PC-3 (cell line): ENCODE results near the gene MLPH. TPM values are rescaled to one million over a fixed set of nuclear protein-coding genes. Genes with fewer than 3 reads are reported as not detected.
A peak's percentile ranks its signal among the peaks of the same experiment; 100 is the strongest.

Source experiments
- ATAC-seq: fragments of 200-7000 bp; cut with Tn5 transposase; 2 replicates; pipeline ENCODE4 v1.9.1; 2020; ENCODE audit warnings: mild to moderate bottlenecking, moderate library complexity
- BruUV-seq: library from RNA; stranded (reverse); fragments of 400-500 nt; replicated peaks from 2 replicates; lab custom pipeline; 2021; lab: Mats Ljungman, UMichigan
- CTCF ChIA-PET: fragments of 300-600 bp; sonication (Branson Sonifier 250); formaldehyde crosslinking; loops from one replicate; lab custom pipeline; 2022; ENCODE audit warnings: antibody characterized with exemption; lab: Charles Lee
- POLR2A ChIA-PET: fragments of 300-600 bp; sonication (Branson Sonifier 250); formaldehyde crosslinking; loops from one replicate; lab custom pipeline; 2022; ENCODE audit warnings: antibody characterized with exemption; ENCODE audit not compliant: unreplicated experiment; lab: Charles Lee
- DNase-seq: peaks from one replicate; pipeline ENCODE4 v3.0.0-alpha.2; 2015
- H2AFZ ChIP-seq: fragments of 300-600 bp; sonication (generic); 2 replicates; pipeline ENCODE4 v1.6.0; 2016; ENCODE audit warnings: antibody characterized with exemption, low read length
- H3F3A ChIP-seq: fragments of 300-600 bp; sonication (generic); one replicate; pipeline ENCODE4 v1.6.0; 2017; ENCODE audit warnings: antibody characterized with exemption, low read length, control low read depth, mild to moderate bottlenecking; ENCODE audit not compliant: unreplicated experiment
- H3K27ac ChIP-seq: fragments of 300-600 bp; sonication (generic); 2 replicates; pipeline ENCODE4 v1.5.1; 2016; ENCODE audit warnings: mild to moderate bottlenecking, low read length
- H3K27me3 ChIP-seq: fragments of 300-600 bp; sonication (generic); 2 replicates; pipeline ENCODE4 v1.6.1; 2016; ENCODE audit warnings: low read length, mixed read lengths
- H3K36me3 ChIP-seq: fragments of 300-600 bp; sonication (generic); 2 replicates; pipeline ENCODE4 v1.6.1; 2016; ENCODE audit warnings: low read depth, mixed run types, low read length, mixed read lengths
- H3K4me1 ChIP-seq: fragments of 300-600 bp; sonication (generic); 2 replicates; pipeline ENCODE4 v1.5.1; 2016; ENCODE audit warnings: low read length; ENCODE audit not compliant: insufficient read depth
- H3K4me2 ChIP-seq: fragments of 300-600 bp; sonication (generic); 2 replicates; pipeline ENCODE4 v1.6.0; 2016; ENCODE audit warnings: low read length
- H3K4me3 ChIP-seq: fragments of 300-600 bp; sonication (generic); 2 replicates; pipeline ENCODE4 v1.5.1; 2016; ENCODE audit warnings: mild to moderate bottlenecking, low read length, mixed read lengths
- H3K79me2 ChIP-seq: fragments of 300-600 bp; sonication (generic); 2 replicates; pipeline ENCODE4 v1.6.1; 2017; ENCODE audit warnings: low read length, mixed read lengths
- H3K9ac ChIP-seq: fragments of 300-600 bp; sonication (generic); 2 replicates; pipeline ENCODE4 v1.6.0; 2016; ENCODE audit warnings: mild to moderate bottlenecking, low read length
- H3K9me2 ChIP-seq: fragments of 300-600 bp; sonication (generic); replicated peaks from 2 replicates; pipeline ENCODE4 v1.6.1; 2016; ENCODE audit warnings: mixed run types, low read length, mixed read lengths
- H3K9me3 ChIP-seq: fragments of 300-600 bp; sonication (generic); 2 replicates; pipeline ENCODE4 v1.6.1; 2016; ENCODE audit warnings: low read length, mixed read lengths
- H4K20me1 ChIP-seq: fragments of 300-600 bp; sonication (generic); 2 replicates; pipeline ENCODE4 v1.6.1; 2016; ENCODE audit warnings: low read length, mixed read lengths
- EZH2 ChIP-seq: fragments of 300-600 bp; sonication (generic); IDR thresholded peaks from one replicate; pipeline ENCODE4 v1.6.1; 2017; ENCODE audit warnings: antibody characterized with exemption, mild to moderate bottlenecking, low read length; ENCODE audit not compliant: unreplicated experiment
- EZH2phosphoT487 ChIP-seq: fragments of 300-600 bp; sonication (generic); IDR thresholded peaks from 2 replicates; pipeline ENCODE4 v1.6.1; 2018; ENCODE audit warnings: mild to moderate bottlenecking, antibody characterized with exemption, low read length, borderline replicate concordance
- intact Hi-C: fragments of 100-400 bp; cut with micrococcal nuclease; formaldehyde crosslinking; loops from 2 replicates; pipeline ENCODE4 v1.9.0; 2023
- total RNA-seq: library from RNA; depleted of rRNA; stranded (reverse); fragments of >200 nt; gene quantifications from 2 replicates; pipeline ENCODE4 v1.2.3, GENCODE V29; 2014
- TF ChIP-seq, protein P1 (sequence below): fragments of 300-600 bp; sonication (generic); conservative IDR thresholded peaks from 2 replicates; pipeline ENCODE4 v1.5.1; 2017; ENCODE audit warnings: antibody characterized with exemption, low read depth, mild to moderate bottlenecking, low read length

Gene MLPH
- total RNA-seq, 1 experiment from 2014 or later, result 201 TPM

DNA sequence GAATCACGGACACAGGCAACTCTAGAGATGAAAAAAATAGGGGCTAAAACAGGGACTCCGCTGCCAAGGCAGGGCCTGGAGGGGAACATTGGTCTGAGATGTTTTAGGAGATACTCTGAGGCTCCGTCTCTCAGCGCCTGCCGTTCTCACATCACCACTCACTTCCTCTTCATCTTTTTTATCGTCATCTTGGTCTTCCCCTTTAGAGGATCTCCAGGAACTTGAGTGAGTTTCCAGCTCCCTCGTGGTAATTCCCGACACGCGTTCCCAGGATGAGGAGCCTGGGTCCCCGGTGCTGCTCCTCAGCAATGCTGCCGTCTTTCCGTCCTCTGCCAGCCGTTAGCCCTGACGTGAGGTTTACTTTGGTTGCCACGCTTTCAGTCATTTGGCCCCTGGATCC is 16.1 kb downstream of the MLPH start:
- H4K20me1 ChIP-seq, result no peaks in the 10 kb centered on the region
- H3K4me1 ChIP-seq, result peaks cover 49% of the 10 kb centered on the region
- no TSS peak for BruUV-seq
- peak overlapping the region; percentile 91 for H3K9ac ChIP-seq
- ATAC-seq, result no peak
- H3K27me3 ChIP-seq, result no peaks in the 10 kb centered on the region
- H2AFZ ChIP-seq, result no peak overlapping the region
- CTCF ChIA-PET, result no interaction called here
- H3K9me2 ChIP-seq, result no peaks in the 10 kb centered on the region
- POLR2A ChIA-PET, result no interaction called here
- H3K9me3 ChIP-seq, result no peaks in the 10 kb centered on the region
- H3K79me2 ChIP-seq, result peaks cover 78% of the 10 kb centered on the region
- peaks cover 22% of the 10 kb centered on the region for H3F3A ChIP-seq
- H3K4me2 ChIP-seq, result peak overlapping the region; percentile 34; the same call in 1 of the 2 replicates
- H3K4me3 ChIP-seq, result no peak overlapping the region
- peak overlapping the region; percentile 100 for H3K27ac ChIP-seq
- H3K36me3 ChIP-seq, result peaks cover 57% of the 10 kb centered on the region
- TF ChIP-seq EZH2 (no peak), EZH2phosphoT487 (no peak)
- TF ChIP-seq, protein P1, sequence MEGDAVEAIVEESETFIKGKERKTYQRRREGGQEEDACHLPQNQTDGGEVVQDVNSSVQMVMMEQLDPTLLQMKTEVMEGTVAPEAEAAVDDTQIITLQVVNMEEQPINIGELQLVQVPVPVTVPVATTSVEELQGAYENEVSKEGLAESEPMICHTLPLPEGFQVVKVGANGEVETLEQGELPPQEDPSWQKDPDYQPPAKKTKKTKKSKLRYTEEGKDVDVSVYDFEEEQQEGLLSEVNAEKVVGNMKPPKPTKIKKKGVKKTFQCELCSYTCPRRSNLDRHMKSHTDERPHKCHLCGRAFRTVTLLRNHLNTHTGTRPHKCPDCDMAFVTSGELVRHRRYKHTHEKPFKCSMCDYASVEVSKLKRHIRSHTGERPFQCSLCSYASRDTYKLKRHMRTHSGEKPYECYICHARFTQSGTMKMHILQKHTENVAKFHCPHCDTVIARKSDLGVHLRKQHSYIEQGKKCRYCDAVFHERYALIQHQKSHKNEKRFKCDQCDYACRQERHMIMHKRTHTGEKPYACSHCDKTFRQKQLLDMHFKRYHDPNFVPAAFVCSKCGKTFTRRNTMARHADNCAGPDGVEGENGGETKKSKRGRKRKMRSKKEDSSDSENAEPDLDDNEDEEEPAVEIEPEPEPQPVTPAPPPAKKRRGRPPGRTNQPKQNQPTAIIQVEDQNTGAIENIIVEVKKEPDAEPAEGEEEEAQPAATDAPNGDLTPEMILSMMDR, result no peak
- no peak for DNase-seq
- intact Hi-C loops, result no loop called here

DNA sequence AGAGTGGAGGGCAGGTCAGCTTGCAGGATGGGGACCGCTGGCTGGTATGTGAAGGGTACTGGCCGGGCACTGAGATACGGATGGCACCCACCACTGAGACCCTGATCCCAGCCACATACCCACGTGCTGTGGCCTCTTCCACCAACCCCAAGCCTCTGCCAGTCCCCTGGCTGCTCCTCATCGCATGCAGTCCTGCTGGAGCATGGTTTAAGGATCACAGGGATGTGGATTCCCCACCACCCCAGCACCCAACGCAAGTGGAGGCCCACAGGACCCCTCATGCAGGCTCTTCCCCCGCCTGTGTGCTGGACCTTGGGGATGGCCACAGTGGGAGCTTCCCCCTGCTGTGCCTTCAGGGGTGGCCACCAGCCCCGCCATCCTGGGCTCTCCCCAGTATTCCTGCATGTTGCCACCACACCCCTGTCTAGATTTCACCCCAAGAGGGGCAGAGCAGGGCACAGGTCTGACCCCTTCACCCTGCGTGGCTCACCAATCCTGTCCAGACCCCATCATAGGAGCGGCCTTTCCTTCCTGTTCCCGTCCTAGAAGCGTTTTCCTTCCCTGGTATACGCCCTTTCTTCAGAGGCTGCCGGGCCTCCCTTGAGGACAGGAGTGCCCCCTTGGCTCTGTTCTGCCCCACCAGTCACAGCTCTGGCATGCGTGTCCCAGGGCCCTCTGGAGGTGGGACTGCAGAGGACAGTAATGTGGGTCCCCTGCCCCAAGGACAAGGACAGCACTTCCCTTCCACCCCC is 18.3 kb downstream of the MLPH start:
- Histone ChIP-seq H3K79me2 (peaks cover 80% of the 10 kb centered on the region), H3F3A (peaks cover 10% of the 10 kb centered on the region)

More for the DNA sequence above, 18.3 kb downstream of the MLPH start:
- peaks cover 29% of the 10 kb centered on the region for H3K4me1 ChIP-seq
- ChIA-PET CTCF (no interaction called here), POLR2A (no interaction called here)
- ATAC-seq, result no peak
- H3K9me2 ChIP-seq, result no peaks in the 10 kb centered on the region
- H3K9ac ChIP-seq, result no peak overlapping the region
- H3K27me3 ChIP-seq, result no peaks in the 10 kb centered on the region
- H3K27ac ChIP-seq, result peak overlapping the region; percentile 100
- no peak for TF ChIP-seq EZH2
- TF ChIP-seq, protein P1, result no peak
- TF ChIP-seq EZH2phosphoT487, result no peak
- no peak overlapping the region for H2AFZ ChIP-seq
- intact Hi-C loops, result no loop called here
- no peak overlapping the region for H3K4me2 ChIP-seq
- H3K9me3 ChIP-seq, result no peaks in the 10 kb centered on the region
- BruUV-seq, result no TSS peak
- H4K20me1 ChIP-seq, result no peaks in the 10 kb centered on the region
- no peak for DNase-seq
- H3K36me3 ChIP-seq, result peaks cover 59% of the 10 kb centered on the region
- no peak overlapping the region for H3K4me3 ChIP-seq
